ENCODE measurements around the gene DR1.

Gene DR1

DNA sequence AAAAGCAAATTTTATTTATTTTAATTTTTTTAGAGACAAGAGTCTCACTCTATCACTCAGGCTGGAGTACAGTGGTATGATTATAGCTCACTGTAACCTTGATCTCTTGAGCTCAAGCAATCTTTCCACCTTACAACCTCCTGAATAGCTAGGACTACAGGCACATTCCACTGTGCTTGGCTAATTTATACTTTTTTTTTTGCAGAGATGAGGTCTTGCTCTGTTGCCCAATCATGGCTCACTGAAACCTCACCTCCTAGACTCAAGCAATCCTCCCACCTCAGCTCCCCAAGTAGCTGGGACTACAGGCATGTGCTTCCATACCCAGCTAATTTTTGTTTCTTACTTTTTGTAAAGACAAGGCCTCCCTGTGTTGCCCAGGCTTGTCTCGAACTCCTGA is 49.5 kb downstream of the DR1 start:
- DNase-seq, result no peak

DNA sequence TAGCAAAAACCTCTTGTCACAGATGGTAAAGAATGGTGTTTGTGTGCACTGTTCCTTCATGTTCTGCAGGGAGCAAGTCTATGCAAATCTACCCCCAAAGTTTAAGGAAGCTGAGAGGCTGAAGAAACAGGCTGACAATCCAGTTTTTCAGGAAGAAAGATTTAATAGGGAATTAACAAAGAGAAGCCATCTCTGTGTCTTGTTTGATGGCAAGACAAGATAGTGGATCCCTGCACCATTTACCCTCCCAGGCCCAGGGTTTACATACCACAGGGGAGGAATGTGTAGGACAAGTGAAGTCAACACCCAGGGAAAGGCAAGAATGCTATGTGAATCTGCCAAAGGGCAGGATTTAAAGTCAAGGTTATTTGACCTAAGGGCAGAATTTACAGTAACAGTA is 54.1 kb downstream of the DR1 start:
- no peak for DNase-seq

DNA sequence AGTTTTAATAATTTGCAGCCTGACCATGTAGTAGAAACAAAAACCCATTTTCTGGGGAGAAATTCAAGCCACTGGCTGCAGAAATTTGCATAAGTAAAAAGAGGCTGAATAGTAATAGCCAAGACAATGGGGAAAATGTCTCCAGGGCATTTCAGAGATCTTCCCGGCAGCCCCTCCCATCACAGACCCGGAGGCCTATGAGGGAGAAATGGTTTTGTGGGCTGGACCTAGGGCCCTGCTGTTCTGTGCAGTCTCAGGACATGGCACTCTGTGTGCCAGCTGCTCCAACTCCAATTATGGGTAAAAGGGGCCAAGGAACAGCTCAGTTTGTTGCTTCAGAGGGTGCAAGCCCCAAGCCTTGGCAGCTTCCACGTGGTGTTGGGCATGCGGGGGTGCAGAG is 62.5 kb downstream of the DR1 start:
- DNase-seq, result no peak

DNA sequence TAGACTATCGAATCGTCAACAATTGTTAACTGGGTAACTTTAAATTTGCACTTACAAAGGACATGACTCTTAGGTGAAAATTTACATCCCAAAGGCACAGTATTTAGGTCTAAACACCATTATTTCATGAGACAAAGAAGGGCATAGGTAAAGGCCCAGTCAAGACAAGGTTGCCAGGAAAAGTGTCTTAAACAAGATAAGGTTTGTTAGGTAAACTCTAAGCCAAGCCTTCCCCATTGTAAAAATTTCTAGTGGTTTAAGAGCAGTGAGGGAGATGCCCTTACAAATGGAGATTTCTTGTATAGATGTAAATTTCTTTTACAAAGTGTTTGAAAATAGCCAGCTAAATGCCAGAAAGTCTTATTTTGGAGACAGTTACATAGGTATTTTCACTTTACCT is 65.3 kb downstream of the DR1 start:
- DNase-seq, result no peak

DNA sequence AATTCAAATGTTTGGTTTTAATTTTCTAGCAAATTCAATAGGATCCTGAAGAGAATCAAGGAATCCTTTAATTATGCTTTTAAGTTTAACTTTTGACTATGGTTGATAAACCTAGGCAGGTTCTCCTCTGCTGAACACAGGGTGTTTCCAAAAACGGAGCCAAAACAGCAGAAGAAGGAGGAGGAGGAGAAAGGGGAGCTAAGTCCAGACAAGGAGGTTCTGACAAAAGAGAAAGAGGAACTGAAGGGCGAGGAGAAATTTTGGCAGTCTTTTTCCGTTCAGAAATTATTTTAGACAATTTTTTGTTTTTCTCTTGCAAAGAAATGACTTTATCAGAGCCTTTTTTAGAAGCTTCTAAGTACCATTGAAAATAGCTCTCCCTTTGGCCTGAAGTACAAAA is 69.0 kb downstream of the DR1 start:
- DNase-seq, result no peak

DNA sequence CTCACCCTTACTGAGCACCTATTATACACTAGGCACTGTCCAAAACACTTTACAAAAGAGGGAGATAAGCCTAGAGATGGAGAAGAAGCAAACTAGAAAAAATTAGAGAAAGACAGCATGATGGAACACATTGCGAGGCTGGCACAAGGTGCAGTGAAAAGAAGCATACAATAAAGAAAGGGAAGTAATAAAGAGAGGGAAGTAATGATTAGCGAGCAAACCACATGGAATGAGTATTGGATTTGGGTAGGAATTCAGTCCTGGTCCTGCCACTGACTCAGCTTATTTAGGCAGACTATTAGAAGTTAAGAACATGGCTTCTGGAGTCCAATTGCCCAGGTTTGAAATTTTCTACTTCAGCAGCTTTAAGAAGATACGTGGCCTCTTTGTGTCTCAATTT is 69.6 kb downstream of the DR1 start:
- DNase-seq, result no peak

DNA sequence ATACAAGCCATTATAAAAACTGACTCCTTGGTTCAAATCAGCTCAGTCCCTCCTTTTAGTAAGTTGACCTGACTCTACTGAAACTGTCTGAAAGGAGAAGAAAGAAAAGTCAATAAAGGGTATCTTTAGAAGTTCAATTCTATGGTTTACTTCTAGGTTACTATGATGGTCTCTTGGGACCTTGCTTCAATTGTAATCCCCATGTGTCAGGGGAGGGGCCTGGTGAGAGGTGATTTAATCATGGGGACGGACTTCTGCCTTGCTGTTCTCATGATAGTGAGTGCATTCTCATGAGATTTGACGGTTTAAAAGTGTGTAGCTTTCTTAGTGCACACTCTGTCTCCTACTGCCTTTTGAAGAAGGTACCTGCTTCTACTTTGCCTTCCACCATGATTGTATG is 70.5 kb downstream of the DR1 start:
- DNase-seq, result no peak
